DMS153 (cell line): ENCODE data around the gene NRSN2.
"Not testable (repeated sequence)": the region's sequence is repeated elsewhere in the genome, so short reads cannot be mapped to it uniquely, and the experiment has no call there.

Source experiments
- DNase-seq: peaks from one replicate; lab custom pipeline; 2025; lab: John Stamatoyannopoulos, UW

NRSN2 gene

DNA sequence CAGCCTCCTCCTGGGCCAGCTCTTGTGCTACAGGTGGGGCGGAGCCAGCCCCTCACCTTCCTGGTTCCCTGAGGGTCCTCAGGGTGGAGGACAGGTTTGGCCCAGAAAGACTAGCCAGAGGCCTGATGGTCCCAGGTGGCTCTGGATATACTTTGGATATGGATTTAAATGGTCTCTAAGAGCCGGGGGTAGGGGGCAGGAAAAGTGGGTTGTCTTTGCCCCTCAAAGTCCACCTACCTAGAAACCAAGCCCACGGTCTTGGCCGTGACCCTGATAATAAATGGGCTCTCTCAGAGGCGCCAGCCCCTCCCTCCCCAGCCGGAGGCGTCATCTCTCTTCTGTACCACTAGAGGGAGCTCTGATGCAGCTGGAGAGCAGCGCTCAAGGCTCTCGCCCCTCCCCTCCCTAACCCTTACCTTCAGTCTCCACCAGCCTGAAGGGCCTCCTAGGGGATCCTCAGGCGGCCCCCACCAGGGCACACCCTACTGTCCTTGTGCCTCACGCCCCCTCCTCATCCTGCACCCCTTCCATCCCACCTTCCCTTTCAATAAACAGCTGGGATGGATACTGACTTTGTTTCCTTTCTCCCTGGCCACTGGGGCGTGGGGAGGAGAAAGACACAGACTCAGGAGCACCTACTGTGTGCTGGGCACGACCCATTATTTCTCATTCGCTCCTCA, 7.5 kb downstream of the NRSN2 start:
- DNase-seq = peak; percentile 13

- not testable (repeated sequence) for DNase-seq
Measured at GRCh38 chr20:356154-356553, 9.2 kb downstream of the NRSN2 start.

DNA sequence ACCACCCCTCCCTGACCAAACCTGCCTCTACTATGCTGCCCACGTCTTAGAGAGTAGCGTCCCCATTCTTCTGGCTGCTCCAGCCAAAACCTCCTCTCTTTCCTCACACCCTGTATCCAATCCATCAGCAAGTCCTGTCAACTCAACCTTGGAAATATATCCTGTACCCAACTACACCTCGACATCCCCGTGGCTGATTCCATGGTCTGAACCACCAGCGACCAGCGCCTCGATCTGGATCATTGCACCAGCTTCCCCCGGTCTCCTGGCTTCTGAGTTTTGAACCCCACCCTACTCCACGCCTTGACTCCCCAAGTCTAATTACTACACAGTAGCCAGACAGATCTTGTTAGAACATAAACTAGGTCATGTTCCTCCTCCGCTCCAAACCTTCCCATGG, 9.8 kb downstream of the NRSN2 start:
- no peak for DNase-seq

GRCh38 chr20:358891-359555, 12.1 kb downstream of the NRSN2 start:
- no peak for DNase-seq

DNA sequence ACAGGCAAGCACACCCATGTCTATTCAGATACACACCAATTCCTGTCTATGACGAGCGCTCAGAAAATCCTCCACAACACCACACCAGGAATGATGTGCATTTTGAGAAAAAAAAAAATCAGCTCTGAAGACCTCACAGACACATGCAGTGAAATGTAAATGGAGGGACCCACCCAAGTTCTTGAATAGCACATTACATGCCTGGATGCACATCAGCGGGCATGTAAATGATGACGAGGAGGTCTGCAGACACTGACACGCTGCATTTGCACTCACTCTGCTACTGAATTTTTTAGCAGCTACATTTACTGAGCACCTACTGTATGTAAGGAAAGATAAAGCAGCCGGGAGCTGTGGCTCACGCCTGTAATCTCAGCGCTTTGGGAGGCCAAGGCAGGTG, 14.7 kb downstream of the NRSN2 start:
- no peak for DNase-seq

GRCh38 chr20:362271-363254, 15.7 kb downstream of the NRSN2 start:
- DNase-seq = peak; percentile 95

GRCh38 chr20:363319-364078, 16.6 kb downstream of the NRSN2 start:
- DNase-seq = no peak

GRCh38 chr20:364905-365794, 18.2 kb downstream of the NRSN2 start:
- DNase-seq = no peak

DNA sequence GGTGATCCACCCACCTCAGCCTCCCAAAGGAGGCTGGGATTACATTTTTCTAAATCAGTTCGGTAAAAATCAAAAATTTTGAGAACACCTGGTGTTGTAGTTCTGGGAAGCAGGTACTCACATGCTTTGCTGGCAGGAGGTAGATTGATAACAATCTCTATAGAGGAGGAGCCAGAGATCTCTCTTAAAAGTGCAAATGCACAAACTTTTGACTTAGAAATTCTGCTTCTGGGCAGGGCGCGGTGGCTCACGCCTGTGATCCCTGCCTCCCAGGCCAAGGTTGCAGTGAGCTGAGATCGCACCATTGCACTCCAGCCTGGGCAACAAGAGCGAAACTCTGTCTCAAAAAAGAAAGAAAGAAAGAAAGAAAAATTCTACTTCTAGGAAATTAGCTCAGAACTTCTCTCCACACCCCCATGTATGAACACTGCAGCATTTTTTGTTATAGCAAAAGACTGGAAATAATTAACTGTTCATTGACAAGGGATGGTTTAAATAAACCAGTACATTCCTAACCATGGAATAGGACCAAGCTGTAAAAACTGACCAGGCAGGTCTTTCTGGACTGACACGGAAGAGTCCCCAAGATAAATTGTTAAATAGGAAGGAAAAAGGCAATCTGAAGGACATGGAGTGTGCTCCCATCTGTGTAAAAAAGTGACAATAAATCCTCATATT, 19.3 kb downstream of the NRSN2 start:
- no peak for DNase-seq

GRCh38 chr20:366719-367485, 20.0 kb downstream of the NRSN2 start:
- no peak for DNase-seq

DNA sequence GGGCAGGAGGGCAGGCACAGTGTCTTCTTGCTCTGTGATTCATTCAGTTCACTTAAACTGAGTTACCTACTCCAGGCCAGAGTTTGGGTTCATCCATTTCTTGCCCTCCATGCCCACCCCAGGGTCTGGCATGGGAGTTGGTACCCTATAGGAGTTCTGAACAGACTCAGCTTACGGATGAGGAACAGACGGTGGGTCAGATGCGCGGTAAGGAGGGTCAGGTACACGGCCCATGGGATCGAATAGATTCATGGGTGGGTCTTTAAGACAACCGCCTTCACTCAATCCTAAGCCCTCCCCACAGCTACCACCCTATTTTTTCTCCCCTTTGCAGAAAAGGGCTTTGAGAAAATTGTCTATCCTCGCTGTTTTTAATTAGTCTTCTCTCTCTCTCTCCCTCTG, 20.6 kb downstream of the NRSN2 start:
- DNase-seq = no peak

- DNase-seq = no peak
Measured at GRCh38 chr20:368915-369314, 22.0 kb downstream of the NRSN2 start.

DNA sequence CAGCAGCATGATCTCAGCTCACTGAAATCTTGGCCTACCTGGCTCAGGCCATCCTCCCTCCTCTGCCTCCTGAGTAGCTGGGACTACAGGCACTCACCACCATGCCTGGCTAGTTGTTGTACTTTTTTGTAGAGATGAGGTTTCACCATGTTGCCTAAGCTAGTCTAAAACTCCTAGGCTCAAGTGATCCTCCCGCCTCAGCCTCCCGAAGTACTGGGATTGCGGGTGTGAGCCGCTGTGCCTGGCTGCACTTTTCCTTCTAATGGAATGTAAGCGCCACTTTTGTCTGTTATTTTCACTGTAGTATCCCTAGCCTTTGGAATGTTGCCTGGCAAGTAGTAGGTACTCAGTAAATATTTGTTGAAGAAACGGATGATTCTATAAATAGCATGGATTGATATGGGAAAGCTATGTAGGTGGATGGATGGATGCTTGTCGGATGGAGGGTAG, 23.3 kb downstream of the NRSN2 start:
- no peak for DNase-seq

- no peak for DNase-seq
Measured at GRCh38 chr20:370977-371754, 24.3 kb downstream of the NRSN2 start.

GRCh38 chr20:371755-372542, 25.0 kb downstream of the NRSN2 start:
- peak; percentile 50 for DNase-seq

DNA sequence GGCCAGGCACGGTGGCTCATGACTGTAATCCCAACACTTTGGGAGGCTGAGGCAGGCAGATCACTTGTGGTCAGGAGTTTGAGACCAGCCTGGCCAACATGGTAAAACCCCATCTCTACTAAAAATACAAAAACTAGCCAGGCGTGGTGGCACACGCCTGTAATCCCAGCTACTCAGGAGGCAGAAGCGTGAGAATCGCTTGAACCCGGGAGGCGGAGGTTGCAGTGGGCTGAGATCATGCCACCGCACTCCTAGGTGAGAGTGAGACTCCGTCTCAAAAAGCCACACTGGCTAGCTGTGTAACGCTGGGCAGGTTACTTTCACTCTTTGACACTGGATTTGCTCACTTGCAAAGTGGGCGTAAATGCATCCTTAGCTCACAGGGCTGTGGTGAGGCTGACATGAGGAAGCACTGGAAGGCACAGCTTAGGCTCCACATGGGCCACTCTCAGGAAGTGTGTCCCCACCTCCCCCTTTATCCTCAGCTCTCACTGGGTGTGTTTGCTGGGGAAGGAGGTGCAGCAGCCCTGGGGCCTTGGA, 25.7 kb downstream of the NRSN2 start:
- not testable (repeated sequence) for DNase-seq

DNA sequence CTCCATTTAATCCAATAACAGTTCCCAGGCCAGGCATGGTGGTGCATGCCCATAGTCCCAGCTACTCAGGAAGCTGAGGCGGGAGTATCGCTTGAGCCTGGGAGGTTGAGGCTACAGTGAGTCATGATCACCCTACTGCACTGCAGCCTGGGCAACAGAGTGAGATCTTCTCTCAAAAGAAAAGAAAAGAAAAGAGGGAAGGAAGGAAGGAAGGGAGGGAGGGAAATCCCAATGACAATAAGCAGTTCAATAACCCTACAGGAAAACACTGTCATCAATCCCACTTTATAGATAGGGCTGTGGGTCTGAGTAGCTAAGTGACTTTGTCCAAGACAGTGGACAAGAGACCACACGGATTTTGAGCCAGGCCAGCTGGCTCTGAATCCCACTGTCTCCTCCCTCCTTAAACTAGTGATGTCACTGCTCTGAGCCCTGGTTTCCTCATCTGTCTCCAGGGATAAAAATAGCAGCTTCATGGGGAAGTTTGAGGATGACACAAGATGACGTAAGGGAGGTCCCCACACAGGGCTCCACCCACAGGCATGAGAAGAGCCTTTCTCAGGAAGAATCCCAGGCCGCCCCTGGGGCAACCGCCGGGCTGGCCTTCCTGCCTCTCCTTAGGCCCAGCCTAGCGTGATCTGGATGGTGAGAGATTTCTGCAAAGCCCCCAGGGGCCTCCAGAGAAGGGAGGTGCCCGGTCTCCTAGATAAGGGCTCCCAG, 26.4 kb downstream of the NRSN2 start:
- no peak for DNase-seq
